Activated naive CD8-positive, alpha-beta T cell treated with anti-CD3 and anti-CD28 coated beads, Interleukin-2, amount 10 ng/mL, durations not matched to agents 7 days and 5 days (primary cell): Measurements from ENCODE around the gene SETD1B. TPM values are rescaled to one million over a fixed set of nuclear protein-coding genes. Genes with fewer than 3 reads are reported as not detected.

Experiments
- ATAC-seq: fragments of 150-1000 bp; cut with Tn5 transposase; one replicate; pipeline ENCODE4 v1.10.0; 2021; ENCODE audit warnings: low read depth, moderate library complexity
- POLR2A ChIA-PET: fragments of 350-600 bp; sonication (Branson Sonifier 250); formaldehyde crosslinking; loops from one replicate; lab custom pipeline; 2021; ENCODE audit warnings: antibody characterized with exemption; lab: Charles Lee
- DNase-seq: peaks from one replicate; pipeline ENCODE4 v3.0.0; 2021
- H3K27ac Mint-ChIP-seq: one replicate; pipeline ENCODE4 v1.8.0; 2022; ENCODE audit warnings: mild to moderate bottlenecking, mixed read lengths
- H3K27me3 Mint-ChIP-seq: one replicate; pipeline ENCODE4 v1.8.0; 2022; ENCODE audit warnings: mild to moderate bottlenecking, moderate library complexity, mixed read lengths
- H3K36me3 Mint-ChIP-seq: one replicate; pipeline ENCODE4 v1.8.0; 2021; ENCODE audit warnings: mild to moderate bottlenecking, mixed read lengths
- H3K4me1 Mint-ChIP-seq: one replicate; pipeline ENCODE4 v1.8.0; 2021; ENCODE audit warnings: mixed read lengths
- H3K4me3 Mint-ChIP-seq: one replicate; pipeline ENCODE4 v1.8.0; 2022; ENCODE audit warnings: mild to moderate bottlenecking, moderate library complexity, mixed read lengths
- H3K9me3 Mint-ChIP-seq: one replicate; pipeline ENCODE4 v1.8.0; 2021; ENCODE audit warnings: mixed read lengths
- total RNA-seq, 2 experiments: library from RNA; stranded (reverse); gene quantifications; one replicate each; pipeline ENCODE4 v1.2.3, GENCODE V29; 2021

SETD1B gene
- total RNA-seq, 2 experiments from 2014 or later, result 45.0 to 46.8 TPM

DNA sequence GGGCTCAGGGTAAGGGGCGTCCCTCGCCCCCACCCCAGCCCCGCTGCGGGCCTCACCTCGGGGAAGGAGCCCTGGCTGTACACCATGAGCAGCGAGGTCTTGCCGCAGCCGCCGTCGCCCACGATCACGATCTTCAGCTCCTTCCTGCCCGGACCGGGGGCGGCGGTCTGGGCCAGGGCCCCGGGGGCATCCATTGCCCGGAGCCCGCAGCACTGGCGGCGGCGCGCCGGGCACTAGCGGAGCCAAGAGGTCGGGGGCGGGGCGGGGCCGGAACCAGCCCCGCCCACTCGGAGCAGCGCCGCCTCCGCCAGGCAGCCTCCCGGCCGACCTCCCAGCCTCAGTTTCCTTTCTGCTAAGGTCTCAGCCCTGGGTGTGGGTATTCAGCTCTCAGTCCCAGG, 10.4 kb upstream of the SETD1B start, which contains the start of gene RHOF:
RHOF (minus strand) TSS at position 249 of the 398 bp plus-strand sequence; CDS start at position 194, 55 bp downstream.
- H3K27me3 Mint-ChIP-seq, result no peaks in the 10 kb centered on the region

DNA sequence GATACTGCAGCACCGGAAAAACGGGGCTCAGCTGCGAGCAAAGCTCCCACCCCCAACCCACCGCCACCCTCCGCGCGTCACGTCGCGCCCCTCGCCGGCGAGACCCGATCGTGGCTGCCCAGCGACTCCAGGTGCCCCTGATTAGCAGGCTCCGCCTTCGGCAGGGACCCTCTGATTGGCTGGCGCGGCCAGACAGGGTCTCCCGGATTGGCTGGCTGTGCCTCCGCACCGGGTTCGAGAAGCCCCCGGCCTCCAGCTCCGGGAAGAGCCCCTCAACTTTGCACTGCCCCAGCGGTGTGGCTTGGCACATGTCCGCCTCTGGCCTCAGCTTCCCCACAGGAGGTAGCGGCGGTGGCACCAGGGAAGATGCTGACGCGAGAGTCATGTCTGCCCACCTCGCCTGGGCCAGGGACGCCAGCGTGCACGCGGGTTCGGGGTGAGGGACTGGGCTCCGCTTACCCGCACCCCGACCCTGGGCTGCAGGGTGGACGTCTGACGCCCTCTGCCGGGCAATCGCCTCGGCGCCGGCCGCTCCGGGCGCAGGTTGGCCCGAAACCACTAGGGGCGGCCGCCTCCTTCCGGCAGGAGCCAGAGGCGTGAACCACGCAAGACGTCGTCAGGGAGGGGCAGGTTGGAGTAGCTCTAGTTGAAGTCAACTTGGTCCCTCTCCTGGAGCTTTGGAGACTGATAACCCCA, 9.8 kb upstream of the SETD1B start:
- Mint-ChIP-seq H3K27me3 (no peaks in the 10 kb centered on the region), H3K27ac (peak overlapping the region; percentile 92), H3K9me3 (no peaks in the 10 kb centered on the region), H3K4me1 (peaks cover 46% of the 10 kb centered on the region), H3K4me3 (peak overlapping the region; percentile 72), H3K36me3 (peaks cover 18% of the 10 kb centered on the region)
- POLR2A ChIA-PET, result interaction anchor here (0.6 to 31.1 kb wide), 14 partner anchors 5 to 257 kb away, joined by 3 to 931 read pairs (median 5); partner anchors contain the start of genes ORAI1, PSMD9, RHOF and SETD1B
- DNase-seq (peak; percentile 99), ATAC-seq (peak; percentile 59)

More for the DNA sequence above, 10.4 kb upstream of the SETD1B start, which contains the start of gene RHOF:
- DNase-seq (no peak), ATAC-seq (peak; percentile 8)
- POLR2A ChIA-PET, result interaction anchor here (0.6 to 31.1 kb wide), 12 partner anchors 5 to 257 kb away, joined by 3 to 931 read pairs (median 7); partner anchors contain the start of genes PSMD9, RHOF, SETD1B and TMEM120B
- H3K4me1 Mint-ChIP-seq, result peaks cover 41% of the 10 kb centered on the region
- H3K9me3 Mint-ChIP-seq, result no peaks in the 10 kb centered on the region
- peaks cover 18% of the 10 kb centered on the region for H3K36me3 Mint-ChIP-seq
- peak within 1 kb of the TSS; percentile 98 for H3K27ac Mint-ChIP-seq
- H3K4me3 Mint-ChIP-seq, result peak within 1 kb of the TSS; percentile 89

GRCh38 chr12:121794534-121795033, 9.2 kb upstream of the SETD1B start:
- H3K9me3 Mint-ChIP-seq, result no peaks in the 10 kb centered on the region
- DNase-seq (no peak), ATAC-seq (peak; percentile 6)
- POLR2A ChIA-PET, result interaction anchor here (0.8 to 31.1 kb wide), 9 partner anchors 6 to 168 kb away, joined by 3 to 931 read pairs (median 8); partner anchors contain the start of genes ORAI1, PSMD9, RHOF and SETD1B
- H3K27me3 Mint-ChIP-seq, result no peaks in the 10 kb centered on the region
- H3K4me1 Mint-ChIP-seq, result peaks cover 48% of the 10 kb centered on the region
- H3K36me3 Mint-ChIP-seq, result peaks cover 18% of the 10 kb centered on the region
- peak overlapping the region; percentile 72 for H3K4me3 Mint-ChIP-seq
- peak overlapping the region; percentile 92 for H3K27ac Mint-ChIP-seq

DNA sequence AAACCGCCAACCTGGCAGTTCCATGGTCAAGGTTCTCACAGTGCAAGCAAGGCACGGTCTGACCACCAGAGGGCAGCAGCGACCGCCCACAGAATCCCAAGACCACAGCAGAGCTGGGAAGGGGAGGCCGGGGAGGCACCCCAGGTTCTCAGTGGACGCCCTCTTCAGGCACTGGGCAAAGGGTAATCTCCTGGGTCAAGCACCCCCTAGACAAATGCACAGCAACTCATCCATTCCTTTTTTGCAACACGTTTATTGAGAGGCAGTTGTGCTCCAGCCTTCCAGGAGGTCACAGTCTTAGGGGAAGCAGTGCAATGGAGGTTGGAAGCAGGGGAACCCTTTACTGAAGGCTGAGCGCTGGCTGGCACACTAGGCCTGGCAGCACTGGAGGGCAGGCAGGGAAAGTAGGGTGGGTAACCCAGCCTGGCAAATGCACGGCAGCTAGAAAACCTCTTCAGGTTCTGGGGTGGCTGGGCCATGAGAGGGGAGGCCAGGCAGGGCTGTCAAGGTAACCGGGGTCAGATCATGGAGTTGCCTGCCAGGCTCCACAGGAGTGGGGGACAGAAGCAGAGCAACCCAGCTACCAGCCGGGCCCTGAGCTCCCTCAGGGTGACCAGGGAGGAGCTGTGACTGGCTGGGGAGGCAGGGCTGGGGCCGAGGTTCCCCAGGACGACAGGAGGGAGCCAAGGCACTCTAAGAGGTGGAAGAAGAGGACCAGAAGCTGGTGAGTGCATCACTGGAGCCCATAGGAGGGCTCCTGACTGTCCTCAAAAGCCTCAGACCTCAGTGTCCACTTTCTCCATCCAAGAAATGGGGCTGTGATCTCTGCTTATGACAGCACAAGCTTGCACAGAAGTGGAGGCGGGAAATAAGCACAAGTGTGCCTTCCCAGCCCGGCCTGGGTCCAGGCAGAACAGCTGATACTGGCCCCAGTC, 8.5 kb upstream of the SETD1B start:
- DNase-seq, result peak; percentile 89
- H3K36me3 Mint-ChIP-seq, result peaks cover 16% of the 10 kb centered on the region
- POLR2A ChIA-PET, result interaction anchor here (0.8 to 31.1 kb wide), 8 partner anchors 6 to 99 kb away, joined by 3 to 931 read pairs (median 10); partner anchors contain the start of genes PSMD9, RHOF, SETD1B and TMEM120B
- H3K27ac Mint-ChIP-seq, result peak overlapping the region; percentile 92
- H3K27me3 Mint-ChIP-seq, result no peaks in the 10 kb centered on the region
- H3K4me1 Mint-ChIP-seq, result peaks cover 42% of the 10 kb centered on the region
- H3K4me3 Mint-ChIP-seq, result peak overlapping the region; percentile 72
- ATAC-seq, result no peak
- no peaks in the 10 kb centered on the region for H3K9me3 Mint-ChIP-seq

DNA sequence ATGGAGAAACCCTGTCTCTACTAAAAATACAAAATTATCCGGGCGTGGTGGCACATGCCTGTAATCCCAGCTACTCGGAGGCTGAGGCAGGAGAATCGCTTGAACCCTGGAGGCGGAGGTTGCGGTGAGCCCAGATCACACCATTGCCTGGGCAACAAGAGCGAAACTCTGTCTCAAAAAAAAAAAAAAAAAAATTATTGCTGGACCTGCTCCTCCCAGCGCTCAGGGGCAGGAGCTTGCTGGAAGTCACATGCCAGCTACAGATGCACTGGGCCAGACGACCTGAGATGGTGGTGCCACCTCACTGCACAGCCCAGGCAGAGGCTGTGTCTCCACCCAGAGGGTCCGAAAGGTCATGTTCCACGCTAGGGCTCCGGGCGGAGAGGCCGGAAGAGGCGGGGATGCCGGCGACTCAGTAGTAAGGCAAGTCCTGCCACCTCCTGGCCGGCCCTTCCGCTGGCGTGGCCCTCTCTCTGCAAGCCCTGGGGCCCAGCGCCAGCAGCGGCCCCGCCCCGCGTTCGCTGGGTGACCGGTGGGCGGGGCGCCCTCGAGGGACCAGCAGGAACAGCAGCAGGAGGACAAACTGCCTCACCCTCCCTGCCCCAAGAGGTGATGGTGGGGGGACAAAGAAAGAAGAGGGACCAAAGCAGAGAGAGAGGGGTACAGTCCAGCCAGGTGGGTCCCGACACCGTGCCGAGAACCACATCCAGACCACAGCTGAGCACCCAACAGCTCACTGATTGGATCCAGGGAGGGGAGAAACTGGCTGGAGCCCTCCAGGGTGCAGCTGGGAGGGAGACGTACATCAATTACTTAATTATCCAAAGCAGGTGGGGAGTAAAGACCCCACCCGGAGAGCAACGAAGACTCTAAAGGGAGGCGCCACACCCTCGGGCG, 6.7 kb upstream of the SETD1B start:
- Mint-ChIP-seq H3K4me3 (peak overlapping the region; percentile 87), H3K36me3 (peaks cover 17% of the 10 kb centered on the region), H3K4me1 (peaks cover 33% of the 10 kb centered on the region), H3K27me3 (no peaks in the 10 kb centered on the region), H3K9me3 (no peaks in the 10 kb centered on the region), H3K27ac (peak overlapping the region; percentile 70)
- DNase-seq (no peak), ATAC-seq (no peak)
- POLR2A ChIA-PET, result interaction anchor here (0.7 to 31.1 kb wide), 4 partner anchors 6 to 169 kb away, joined by 3 to 931 read pairs (median 468); partner anchors contain the start of genes RHOF and SETD1B

DNA sequence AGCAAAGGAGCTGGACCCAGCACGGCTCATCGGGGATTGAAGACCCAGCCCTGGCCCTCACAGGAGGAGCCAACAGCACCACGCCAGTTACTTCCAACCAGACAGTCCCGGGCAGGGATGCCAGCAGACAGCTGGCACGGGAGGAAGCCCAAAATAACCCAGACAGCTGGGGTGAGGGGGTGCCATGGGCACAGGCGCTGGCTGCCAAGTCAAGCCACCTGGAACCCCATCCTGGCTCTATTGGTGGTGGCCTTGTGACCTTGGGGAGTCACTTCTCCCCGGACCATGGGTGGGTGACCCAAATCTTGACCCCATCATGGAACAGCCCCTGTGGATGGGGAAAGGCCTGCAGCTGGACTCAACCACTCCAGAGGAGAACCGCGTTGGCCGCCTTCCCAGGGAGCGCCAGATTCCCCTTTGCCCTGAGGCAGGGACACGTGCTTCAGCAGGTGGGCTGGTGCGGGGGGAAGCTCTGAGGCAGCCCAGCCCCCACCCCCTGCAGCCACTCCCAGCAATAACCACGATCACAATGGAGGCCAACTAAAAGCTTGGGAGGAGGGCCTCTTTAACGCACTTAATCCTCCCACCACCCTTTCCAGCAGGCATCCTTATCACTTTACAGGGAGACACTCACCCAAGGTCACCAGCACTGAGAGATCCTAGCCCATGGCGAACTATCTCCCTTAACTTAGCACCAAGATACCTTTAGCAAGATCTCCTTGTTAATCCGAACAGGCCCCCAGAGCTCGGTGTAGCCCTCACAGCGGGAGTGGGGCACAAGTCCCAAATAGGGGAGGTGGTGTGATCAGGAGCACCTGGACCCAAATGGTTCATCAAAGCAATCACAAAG, 5.6 kb upstream of the SETD1B start:
- no peak for ATAC-seq
- POLR2A ChIA-PET, result interaction anchor here (1.4 to 31.1 kb wide), 3 partner anchors 5 to 171 kb away, joined by 3 to 931 read pairs (median 931); partner anchors contain the start of genes ORAI1, RHOF and SETD1B
- H3K27me3 Mint-ChIP-seq, result no peaks in the 10 kb centered on the region
- no peak for DNase-seq
- H3K36me3 Mint-ChIP-seq, result peaks cover 15% of the 10 kb centered on the region
- peaks cover 33% of the 10 kb centered on the region for H3K4me1 Mint-ChIP-seq
- peak overlapping the region; percentile 47 for H3K27ac Mint-ChIP-seq
- no peaks in the 10 kb centered on the region for H3K9me3 Mint-ChIP-seq
- H3K4me3 Mint-ChIP-seq, result peak overlapping the region; percentile 87

- Mint-ChIP-seq H3K9me3 (no peaks in the 10 kb centered on the region), H3K4me1 (peaks cover 33% of the 10 kb centered on the region), H3K27ac (peak overlapping the region; percentile 89), H3K4me3 (peak overlapping the region; percentile 87), H3K36me3 (peaks cover 15% of the 10 kb centered on the region), H3K27me3 (no peaks in the 10 kb centered on the region)
- no peak for DNase-seq
- ATAC-seq, result no peak
- POLR2A ChIA-PET, result interaction anchor here (1.4 to 31.1 kb wide), 3 partner anchors 4 to 172 kb away, joined by 3 to 931 read pairs (median 931); partner anchors contain the start of genes ORAI1, RHOF and SETD1B
Measured at GRCh38 chr12:121798787-121799155, 5.0 kb upstream of the SETD1B start.

GRCh38 chr12:121799156-121799841, 4.5 kb upstream of the SETD1B start:
- Mint-ChIP-seq H3K27ac (peak overlapping the region; percentile 89), H3K9me3 (no peaks in the 10 kb centered on the region)
- POLR2A ChIA-PET, result interaction anchor here (1.2 to 31.1 kb wide), 4 partner anchors 4 to 173 kb away, joined by 3 to 931 read pairs (median 467); partner anchors contain the start of genes ORAI1, RHOF and SETD1B

DNA sequence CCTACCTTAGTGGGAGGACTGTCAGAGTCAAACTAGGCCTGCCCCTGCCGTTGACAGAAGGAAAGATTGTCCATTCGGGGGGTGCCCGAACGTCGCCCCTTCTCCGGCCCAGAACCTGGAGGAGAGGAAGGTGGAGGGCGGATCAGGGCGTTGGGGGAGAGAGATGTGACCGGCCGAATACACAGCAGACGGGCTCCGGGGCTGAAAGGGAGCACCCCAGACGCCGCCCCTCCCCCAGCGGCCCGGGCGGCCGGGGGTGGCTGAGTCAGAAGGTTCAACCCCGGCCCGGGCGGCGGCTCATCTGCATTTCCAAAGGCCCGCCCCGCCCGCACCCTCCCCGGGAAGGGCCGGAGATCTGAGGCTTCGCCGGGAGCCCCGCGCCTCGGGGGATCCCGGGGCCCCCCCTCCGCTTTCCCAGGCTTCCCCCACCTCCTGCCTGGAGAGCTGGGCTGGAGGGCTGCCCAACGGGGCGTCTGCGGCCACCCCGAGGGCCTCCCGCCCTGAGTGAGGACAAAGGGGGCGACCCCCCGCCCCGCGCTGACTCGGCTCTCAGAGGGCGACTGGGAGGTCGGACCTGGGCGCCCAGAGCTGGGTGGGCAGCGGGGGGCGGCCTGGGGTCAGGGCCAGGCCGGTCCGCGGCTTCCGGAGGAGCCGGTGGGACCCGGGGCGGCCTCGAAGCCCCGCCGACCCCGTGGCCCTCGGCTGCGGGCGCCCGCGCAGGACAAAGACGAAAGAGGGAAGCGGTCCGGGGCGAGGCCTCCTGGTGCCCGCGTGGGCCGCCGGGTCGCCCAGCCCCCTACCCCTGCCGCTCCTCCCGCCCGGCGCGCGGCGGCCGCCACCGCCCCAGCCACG, 3.7 kb upstream of the SETD1B start:
- H3K4me1 Mint-ChIP-seq, result peaks cover 25% of the 10 kb centered on the region
- H3K4me3 Mint-ChIP-seq, result peak overlapping the region; percentile 87
- H3K27ac Mint-ChIP-seq, result peak overlapping the region; percentile 89
- POLR2A ChIA-PET, result interaction anchor here (0.9 to 31.1 kb wide), 6 partner anchors 3 to 173 kb away, joined by 3 to 931 read pairs (median 8); partner anchors contain the start of genes ORAI1, PSMD9, RHOF and SETD1B
- H3K36me3 Mint-ChIP-seq, result peaks cover 15% of the 10 kb centered on the region
- H3K27me3 Mint-ChIP-seq, result no peaks in the 10 kb centered on the region
- no peaks in the 10 kb centered on the region for H3K9me3 Mint-ChIP-seq
- DNase-seq (peak; percentile 88), ATAC-seq (peak; percentile 34)

More at GRCh38 chr12:121799156-121799841, 4.5 kb upstream of the SETD1B start:
- Mint-ChIP-seq H3K27me3 (no peaks in the 10 kb centered on the region), H3K4me1 (peaks cover 32% of the 10 kb centered on the region), H3K36me3 (peaks cover 15% of the 10 kb centered on the region), H3K4me3 (peak overlapping the region; percentile 87)
- DNase-seq (peak; percentile 67), ATAC-seq (peak; percentile 11)
